SH-SY5Y (cell line): ENCODE results near the gene MLNR.

Source experiments
- GATA2 ChIP-seq: IDR thresholded peaks from 2 replicates; pipeline ENCODE4 v1.6.1; 2011; ENCODE audit warnings: mild to moderate bottlenecking, low read depth, low read length
- GATA3 ChIP-seq: IDR thresholded peaks from 2 replicates; pipeline ENCODE4 v1.6.1; 2011; ENCODE audit warnings: low read depth, mild to moderate bottlenecking, low read length, moderate library complexity

DNA sequence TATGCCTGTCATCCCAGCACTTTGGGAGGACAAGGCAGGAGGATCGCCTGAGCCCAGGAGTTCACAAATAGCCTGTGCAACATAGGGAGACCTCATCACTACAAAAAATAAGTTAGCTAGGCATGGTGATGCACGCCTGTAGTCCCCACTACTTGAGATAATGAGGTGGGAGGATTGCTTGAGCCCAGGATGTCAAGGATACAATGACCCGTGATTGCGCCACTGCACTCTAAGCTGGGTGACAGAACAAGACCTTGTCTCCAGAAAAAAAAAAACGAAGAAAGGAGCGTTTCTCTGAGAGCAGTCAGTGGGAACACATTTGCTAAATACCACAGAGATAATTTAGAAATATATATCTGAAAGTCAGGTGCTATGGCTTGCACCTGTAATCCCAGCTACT lies 39.4 kb downstream of the MLNR start:
- TF ChIP-seq GATA3: no peak
- TF ChIP-seq GATA2: no peak
